T-helper 2 cell (primary cell): ENCODE measurements around the gene TIPRL.
"Not testable (repeated sequence)": the region's sequence is repeated elsewhere in the genome, so short reads cannot be mapped to it uniquely, and the experiment has no call there.

Experiments used
- DNase-seq, 5 experiments: peaks; one replicate each; pipeline versions ENCODE4 v3.0.0 to v3.0.0-alpha.2; 2012 to 2022
- total RNA-seq, 2 donors: gene quantifications; one replicate each; lab custom pipeline; 2026; lab: John Stamatoyannopoulos, UW

TIPRL gene
- 20.9 to 36.7 reads per million in 2 donors for total RNA-seq

- DNase-seq: peak; percentile 86 to 97 (median 94)
Observed at GRCh38 chr1:168178638-168179437, at the start of gene TIPRL. Gene TIPRL (plus strand): TSS chr1:168178962. CDS start chr1:168179078, 116 bp downstream.

GRCh38 chr1:168129933-168130332 is 48.8 kb upstream of the TIPRL start:
- DNase-seq: no peak

GRCh38 chr1:168134132-168134531 is 44.6 kb upstream of the TIPRL start:
- no peak for DNase-seq

GRCh38 chr1:168134642-168135041 is 44.1 kb upstream of the TIPRL start:
- DNase-seq: no peak

- no peak for DNase-seq
Observed at GRCh38 chr1:168135116-168135920, 43.4 kb upstream of the TIPRL start.

- DNase-seq: peak in 1 of 5 experiments; percentile 10
Observed at GRCh38 chr1:168135921-168136708, 42.6 kb upstream of the TIPRL start.

GRCh38 chr1:168136709-168137514 is 41.9 kb upstream of the TIPRL start, which contains the start of gene GPR161:
Gene GPR161 (minus strand): TSS chr1:168136930. CDS start chr1:168104850, 32,080 bp downstream.
- DNase-seq: peak in 2 of 5 experiments; percentile 4 to 26

GRCh38 chr1:168137515-168137821 is 41.3 kb upstream of the TIPRL start:
- DNase-seq: no peak

- no peak for DNase-seq
Observed at GRCh38 chr1:168138134-168138533, 40.6 kb upstream of the TIPRL start.

- no peak for DNase-seq
Observed at GRCh38 chr1:168139070-168139469, 39.7 kb upstream of the TIPRL start.

- no peak for DNase-seq
Observed at GRCh38 chr1:168141871-168142385, 36.8 kb upstream of the TIPRL start.

GRCh38 chr1:168145184-168146159 is 33.3 kb upstream of the TIPRL start:
- peak; percentile 43 to 82 (median 74) for DNase-seq

GRCh38 chr1:168146160-168146539 is 32.6 kb upstream of the TIPRL start:
- no peak for DNase-seq

GRCh38 chr1:168146626-168147025 is 32.1 kb upstream of the TIPRL start:
- DNase-seq: no peak

GRCh38 chr1:168148916-168149315 is 29.8 kb upstream of the TIPRL start:
- DNase-seq: no peak

GRCh38 chr1:168150283-168150682 is 28.5 kb upstream of the TIPRL start:
- DNase-seq: no peak

GRCh38 chr1:168151935-168152334 is 26.8 kb upstream of the TIPRL start:
- DNase-seq: no peak

- not testable (repeated sequence) for DNase-seq
Observed at GRCh38 chr1:168154707-168155106, 24.1 kb upstream of the TIPRL start.

GRCh38 chr1:168155910-168156309 is 22.9 kb upstream of the TIPRL start:
- DNase-seq: no peak

- DNase-seq: no peak
Observed at GRCh38 chr1:168157638-168158037, 21.1 kb upstream of the TIPRL start.

GRCh38 chr1:168159251-168159650 is 19.5 kb upstream of the TIPRL start:
- no peak for DNase-seq
